MCF 10A (cell line): ENCODE measurements around the gene PXT1. TPM values are rescaled to one million over a fixed set of nuclear protein-coding genes. Genes with fewer than 3 reads are reported as not detected.

ENCODE experiments used
- BruUV-seq: library from RNA; stranded (reverse); fragments of 400-500 nt; replicated peaks from 2 replicates; lab custom pipeline; 2021; lab: Mats Ljungman, UMichigan
- CTCF ChIA-PET: fragments of 300-600 bp; sonication (Branson Sonifier 250); formaldehyde crosslinking; extraction: SDS; loops from one replicate; lab custom pipeline; 2021; ENCODE audit warnings: antibody characterized with exemption, inconsistent platforms; lab: Yijun Ruan, JAX
- POLR2A ChIA-PET: fragments of 300-600, 350-650 bp; sonication (Branson Sonifier 250); formaldehyde crosslinking; extraction: SDS; loops from one replicate; lab custom pipeline; 2020; ENCODE audit warnings: antibody characterized with exemption, inconsistent platforms; lab: Yijun Ruan, JAX
- DNase-seq: peaks from one replicate; pipeline ENCODE4 v3.0.0-alpha.2; 2018; ENCODE audit not compliant: unreplicated experiment
- H3K27ac Mint-ChIP-seq: one replicate; pipeline ENCODE4 v1.8.0; 2022; ENCODE audit warnings: mild to moderate bottlenecking, low read depth, mixed read lengths; ENCODE audit not compliant: unreplicated experiment
- H3K27me3 Mint-ChIP-seq: one replicate; pipeline ENCODE4 v1.8.0; 2022; ENCODE audit warnings: mixed read lengths; ENCODE audit not compliant: insufficient read depth, unreplicated experiment
- H3K36me3 Mint-ChIP-seq: one replicate; pipeline ENCODE4 v1.8.0; 2022; ENCODE audit warnings: mild to moderate bottlenecking, moderate library complexity, mixed read lengths; ENCODE audit not compliant: insufficient read depth, unreplicated experiment
- H3K4me1 Mint-ChIP-seq: one replicate; pipeline ENCODE4 v1.8.0; 2022; ENCODE audit warnings: mixed read lengths; ENCODE audit not compliant: insufficient read depth, unreplicated experiment
- H3K4me3 Mint-ChIP-seq: one replicate; pipeline ENCODE4 v1.8.0; 2022; ENCODE audit warnings: mild to moderate bottlenecking, moderate library complexity, mixed read lengths; ENCODE audit not compliant: unreplicated experiment
- H3K9me3 Mint-ChIP-seq: one replicate; pipeline ENCODE4 v1.8.0; 2022; ENCODE audit warnings: mixed read lengths; ENCODE audit not compliant: unreplicated experiment
- intact Hi-C: fragments of 100-400 bp; cut with micrococcal nuclease; formaldehyde crosslinking; loops from 2 replicates; pipeline ENCODE4 v1.14.1; 2022
- total RNA-seq: library from RNA; stranded (reverse); gene quantifications from 2 replicates; pipeline ENCODE4 v1.2.3, GENCODE V29; 2022
- TF ChIP-seq, protein P1 (sequence below): fragments of 200-600 bp; IDR thresholded peaks from one replicate; pipeline ENCODE4 v1.8.0; 2022; ENCODE audit warnings: antibody characterized with exemption, mild to moderate bottlenecking; ENCODE audit not compliant: unreplicated experiment

PXT1 gene
- total RNA-seq, 1 experiment from 2014 or later: not detected

DNA sequence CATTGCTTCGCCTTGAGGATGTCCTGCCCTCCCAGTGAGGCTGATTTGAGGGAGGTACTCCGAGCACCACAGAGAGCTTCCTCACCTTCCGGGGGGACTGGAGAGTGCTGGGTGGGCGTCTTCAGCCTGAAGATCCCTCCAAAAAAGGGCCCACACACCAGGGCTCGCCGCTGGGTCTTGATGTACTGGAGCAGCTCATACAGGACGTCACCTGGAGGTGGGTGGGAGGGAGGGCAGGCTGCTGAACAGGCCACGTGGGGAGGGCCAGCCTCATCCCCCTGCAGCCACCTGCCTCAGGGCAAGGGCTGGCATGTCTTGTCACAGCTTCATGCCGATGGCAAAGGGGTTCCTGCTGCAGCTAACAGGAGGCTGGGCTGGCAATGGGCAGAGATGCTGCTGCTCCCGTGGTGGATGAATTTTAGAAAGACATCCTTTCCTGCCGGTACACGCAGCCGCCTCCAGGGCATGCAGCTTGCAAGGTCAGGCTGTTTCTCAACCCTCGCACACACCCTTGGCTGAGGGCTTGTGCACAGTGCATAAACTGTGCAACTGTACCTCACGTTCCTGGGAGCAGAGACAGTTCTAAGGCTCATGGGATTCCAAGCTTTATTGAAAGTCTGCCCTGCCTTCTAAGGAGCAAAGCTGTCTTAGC lies 69.2 kb downstream of the PXT1 start:
- Mint-ChIP-seq H3K27me3 (peaks cover 13% of the 10 kb centered on the region), H3K36me3 (no peaks in the 10 kb centered on the region), H3K27ac (no peak overlapping the region), H3K4me1 (peaks cover 21% of the 10 kb centered on the region), H3K9me3 (no peaks in the 10 kb centered on the region), H3K4me3 (no peak overlapping the region)
- intact Hi-C loops: no loop called here
- ChIA-PET POLR2A (interaction anchor here (0.6 to 1.1 kb wide), 5 partner anchors 8 to 54 kb away, joined by 3 to 4 read pairs (median 3); no protein-coding TSS in a partner anchor), CTCF (interaction anchor here (0.6 to 1.0 kb wide), 9 partner anchors 10 to 892 kb away, joined by 3 to 4 read pairs (median 3); no protein-coding TSS in a partner anchor)
- DNase-seq: peak; percentile 71
- BruUV-seq: no TSS peak
- TF ChIP-seq, protein P1, sequence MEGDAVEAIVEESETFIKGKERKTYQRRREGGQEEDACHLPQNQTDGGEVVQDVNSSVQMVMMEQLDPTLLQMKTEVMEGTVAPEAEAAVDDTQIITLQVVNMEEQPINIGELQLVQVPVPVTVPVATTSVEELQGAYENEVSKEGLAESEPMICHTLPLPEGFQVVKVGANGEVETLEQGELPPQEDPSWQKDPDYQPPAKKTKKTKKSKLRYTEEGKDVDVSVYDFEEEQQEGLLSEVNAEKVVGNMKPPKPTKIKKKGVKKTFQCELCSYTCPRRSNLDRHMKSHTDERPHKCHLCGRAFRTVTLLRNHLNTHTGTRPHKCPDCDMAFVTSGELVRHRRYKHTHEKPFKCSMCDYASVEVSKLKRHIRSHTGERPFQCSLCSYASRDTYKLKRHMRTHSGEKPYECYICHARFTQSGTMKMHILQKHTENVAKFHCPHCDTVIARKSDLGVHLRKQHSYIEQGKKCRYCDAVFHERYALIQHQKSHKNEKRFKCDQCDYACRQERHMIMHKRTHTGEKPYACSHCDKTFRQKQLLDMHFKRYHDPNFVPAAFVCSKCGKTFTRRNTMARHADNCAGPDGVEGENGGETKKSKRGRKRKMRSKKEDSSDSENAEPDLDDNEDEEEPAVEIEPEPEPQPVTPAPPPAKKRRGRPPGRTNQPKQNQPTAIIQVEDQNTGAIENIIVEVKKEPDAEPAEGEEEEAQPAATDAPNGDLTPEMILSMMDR: peak; percentile 5

- no peak overlapping the region for H3K27ac Mint-ChIP-seq
- no peak for DNase-seq
- POLR2A ChIA-PET: no interaction called here
- no peak overlapping the region for H3K4me3 Mint-ChIP-seq
- intact Hi-C loops: no loop called here
- H3K27me3 Mint-ChIP-seq: peaks cover 13% of the 10 kb centered on the region
- peaks cover 21% of the 10 kb centered on the region for H3K4me1 Mint-ChIP-seq
- TF ChIP-seq, protein P1: no peak
- H3K36me3 Mint-ChIP-seq: no peaks in the 10 kb centered on the region
- CTCF ChIA-PET: interaction anchor here (0.6 to 1.2 kb wide), 2 partner anchors 12 to 26 kb away, joined by 3 read pairs; no protein-coding TSS in a partner anchor
- H3K9me3 Mint-ChIP-seq: no peaks in the 10 kb centered on the region
- BruUV-seq: no TSS peak
Observed at GRCh38 chr6:36372088-36372487, 70.6 kb downstream of the PXT1 start.

GRCh38 chr6:36371211-36371610 lies 71.4 kb downstream of the PXT1 start:
- H3K4me1 Mint-ChIP-seq: peaks cover 21% of the 10 kb centered on the region
- no peak for DNase-seq
- H3K9me3 Mint-ChIP-seq: no peaks in the 10 kb centered on the region
- ChIA-PET POLR2A (no interaction called here), CTCF (interaction anchor here (0.6 kb wide), 4 partner anchors 9 to 1945 kb away, joined by 3 to 4 read pairs (median 3); partner anchors contain the start of gene RPS10)
- H3K36me3 Mint-ChIP-seq: no peaks in the 10 kb centered on the region
- H3K27ac Mint-ChIP-seq: no peak overlapping the region
- intact Hi-C loops: no loop called here
- H3K27me3 Mint-ChIP-seq: peaks cover 13% of the 10 kb centered on the region
- TF ChIP-seq, protein P1: no peak
- no peak overlapping the region for H3K4me3 Mint-ChIP-seq
- no TSS peak for BruUV-seq

DNA sequence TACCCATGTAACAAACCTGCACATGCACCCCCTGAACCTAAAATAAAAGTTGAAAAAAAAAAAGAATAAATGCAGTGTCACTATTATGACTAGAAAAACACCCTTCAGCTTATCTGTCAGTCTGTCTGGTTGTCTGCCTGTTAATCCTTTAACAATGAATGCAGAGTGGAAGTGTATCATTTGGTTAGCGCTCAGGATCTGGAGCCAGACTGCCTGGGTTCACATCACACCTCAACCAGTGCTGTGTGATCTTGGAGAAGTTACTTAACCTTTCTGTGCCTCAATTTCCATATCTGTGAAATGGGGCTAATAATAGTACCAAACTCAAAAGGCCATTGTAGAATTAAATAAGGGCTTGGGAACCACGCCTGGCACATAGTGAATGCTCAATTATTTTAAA lies 72.0 kb downstream of the PXT1 start:
- DNase-seq: no peak
- TF ChIP-seq, protein P1: no peak
- H3K36me3 Mint-ChIP-seq: no peaks in the 10 kb centered on the region
- peaks cover 21% of the 10 kb centered on the region for H3K4me1 Mint-ChIP-seq
- POLR2A ChIA-PET: no interaction called here
- intact Hi-C loops: no loop called here
- no peak overlapping the region for H3K27ac Mint-ChIP-seq
- H3K27me3 Mint-ChIP-seq: peaks cover 13% of the 10 kb centered on the region
- H3K4me3 Mint-ChIP-seq: no peak overlapping the region
- no peaks in the 10 kb centered on the region for H3K9me3 Mint-ChIP-seq
- CTCF ChIA-PET: interaction anchor here (0.6 to 0.8 kb wide), 3 partner anchors 9 to 1944 kb away, joined by 3 read pairs; partner anchors contain the start of gene RPS10
- BruUV-seq: no TSS peak
